HCT116 (cell line): ENCODE results near the gene RBM46.
"Not testable (repeated sequence)": the region's sequence is repeated elsewhere in the genome, so short reads cannot be mapped to it uniquely, and the experiment has no call there.

Experiments
- CTCF ChIP-seq, 3 experiments: fragments of 200-600 bp in 1 of 3; sonication (generic) in 1 of 3; IDR thresholded peaks in 2 of 3; conservative IDR thresholded peaks in 1 of 3; 2 replicates each; pipeline ENCODE4 v1.5.1; 2012 to 2017; ENCODE audit warnings: low read depth in 2 of 3, low read length in 2 of 3, antibody characterized with exemption in 1 of 3, borderline replicate concordance in 1 of 3, control low read depth in 1 of 3, mild to moderate bottlenecking in 1 of 3, mixed read lengths in 1 of 3, mixed run types in 1 of 3, moderate library complexity in 1 of 3; ENCODE audit not compliant: insufficient read depth in 1 of 3
- EZH2 ChIP-seq: fragments of 200-600 bp; sonication (generic); IDR thresholded peaks from 2 replicates; pipeline ENCODE4 v1.6.1; 2017; ENCODE audit warnings: antibody characterized with exemption, mixed run types
- JUND ChIP-seq: IDR thresholded peaks from 2 replicates; pipeline ENCODE4 v1.6.1; 2012
- POLR2A ChIP-seq: IDR thresholded peaks from 2 replicates; pipeline ENCODE4 v1.7.0; 2011; ENCODE audit warnings: borderline replicate concordance; ENCODE audit not compliant: insufficient read depth, insufficient read length; ENCODE audit errors: extremely low read depth
- YY1 ChIP-seq: IDR thresholded peaks from 2 replicates; pipeline ENCODE4 v1.6.1; 2011; ENCODE audit warnings: low read length, low read depth, moderate library complexity, mild to moderate bottlenecking; ENCODE audit not compliant: insufficient replicate concordance; ENCODE audit errors: extremely low read depth

- not testable (repeated sequence) for TF ChIP-seq CTCF (IDR thresholded peaks at IDR 0.05 in 2 of 3, conservative IDR thresholded peaks at IDR 0.05 in 1 of 3; ENCODE audit: borderline replicate concordance in 1 of 3, insufficient read depth in 1 of 3, low read depth in 2 of 3, low read length in 2 of 3); EZH2; JUND; YY1; POLR2A
Measured at GRCh38 chr4:154874049-154874448, 93.0 kb downstream of the RBM46 start.
